ENCODE data around the gene ME2.
"Not testable (repeated sequence)": the region's sequence is repeated elsewhere in the genome, so short reads cannot be mapped to it uniquely, and the experiment has no call there.

ME2 gene

DNA sequence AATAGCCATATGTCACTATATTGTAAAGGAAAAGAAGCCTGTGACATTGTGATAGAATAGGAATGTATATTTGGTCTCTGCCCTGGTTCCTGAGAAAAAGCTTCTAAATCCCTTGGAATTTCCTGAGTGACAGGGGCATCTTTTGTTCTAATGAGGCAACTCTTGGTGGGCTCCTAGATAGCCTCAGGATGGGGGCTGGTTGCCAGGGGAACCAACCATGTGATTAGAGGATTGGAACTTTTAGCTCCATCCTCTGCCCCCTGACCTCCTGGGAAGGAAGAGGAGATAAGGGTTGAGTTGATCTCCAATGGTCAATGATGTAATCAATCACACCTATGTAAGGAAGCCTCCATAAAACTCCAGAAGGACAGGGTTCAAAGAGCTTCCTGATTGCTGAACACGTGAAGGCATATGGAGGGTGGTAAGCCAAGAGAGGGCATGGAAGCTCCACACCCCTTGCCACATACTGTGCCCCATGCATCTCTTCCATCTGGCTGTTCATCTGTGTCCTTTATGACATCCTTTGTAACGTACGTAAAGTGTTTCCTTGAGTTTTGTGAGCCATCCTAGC is 2.9 kb upstream of the ME2 start:
- DNase-seq (ENCODE audit: low read depth), result no peak
- no peak overlapping the region for H3K4me3 ChIP-seq (ENCODE audit: low read depth, low read length)
- TF ChIP-seq, protein P1, sequence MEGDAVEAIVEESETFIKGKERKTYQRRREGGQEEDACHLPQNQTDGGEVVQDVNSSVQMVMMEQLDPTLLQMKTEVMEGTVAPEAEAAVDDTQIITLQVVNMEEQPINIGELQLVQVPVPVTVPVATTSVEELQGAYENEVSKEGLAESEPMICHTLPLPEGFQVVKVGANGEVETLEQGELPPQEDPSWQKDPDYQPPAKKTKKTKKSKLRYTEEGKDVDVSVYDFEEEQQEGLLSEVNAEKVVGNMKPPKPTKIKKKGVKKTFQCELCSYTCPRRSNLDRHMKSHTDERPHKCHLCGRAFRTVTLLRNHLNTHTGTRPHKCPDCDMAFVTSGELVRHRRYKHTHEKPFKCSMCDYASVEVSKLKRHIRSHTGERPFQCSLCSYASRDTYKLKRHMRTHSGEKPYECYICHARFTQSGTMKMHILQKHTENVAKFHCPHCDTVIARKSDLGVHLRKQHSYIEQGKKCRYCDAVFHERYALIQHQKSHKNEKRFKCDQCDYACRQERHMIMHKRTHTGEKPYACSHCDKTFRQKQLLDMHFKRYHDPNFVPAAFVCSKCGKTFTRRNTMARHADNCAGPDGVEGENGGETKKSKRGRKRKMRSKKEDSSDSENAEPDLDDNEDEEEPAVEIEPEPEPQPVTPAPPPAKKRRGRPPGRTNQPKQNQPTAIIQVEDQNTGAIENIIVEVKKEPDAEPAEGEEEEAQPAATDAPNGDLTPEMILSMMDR (IDR thresholded peaks at IDR 0.05; ENCODE audit: control insufficient read depth, extremely low read depth, insufficient read depth), result no peak

DNA sequence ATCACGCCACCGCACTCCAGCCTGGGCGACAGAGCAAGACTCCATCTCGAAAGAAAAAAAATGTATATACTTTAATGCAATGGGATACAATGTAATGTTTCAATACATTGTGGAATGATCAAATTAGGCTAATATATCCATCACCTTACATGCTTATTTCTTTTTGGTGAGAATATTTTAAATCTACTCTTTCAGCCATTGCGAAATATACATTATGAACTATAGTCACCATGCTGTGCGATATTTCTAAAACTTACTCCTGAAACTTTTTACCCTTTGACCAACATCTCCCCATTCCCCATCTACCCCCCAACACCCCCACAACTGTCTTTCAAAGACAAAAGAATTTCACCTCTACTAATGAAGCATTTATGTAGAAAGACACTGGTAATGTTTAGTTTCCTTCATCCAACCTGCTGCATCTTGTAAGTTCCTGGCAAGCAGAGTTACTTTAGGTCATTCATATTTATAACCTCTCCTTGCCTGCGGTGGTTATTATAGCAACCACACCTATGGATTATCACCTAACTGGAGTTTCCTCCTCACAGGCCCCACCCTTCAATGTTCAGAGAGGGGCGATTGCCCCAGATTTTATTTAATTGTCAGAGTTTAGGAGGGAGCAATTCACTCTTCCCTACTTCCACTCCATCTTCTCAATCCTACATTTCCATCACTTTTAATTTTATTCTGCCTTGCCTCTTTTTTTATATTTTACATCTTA is 1.2 kb upstream of the ME2 start:
- no peak for DNase-seq (ENCODE audit: low read depth)
- H3K4me3 ChIP-seq (ENCODE audit: low read depth, low read length), result peak overlapping the region; percentile 66
- TF ChIP-seq, protein P1 (IDR thresholded peaks at IDR 0.05; ENCODE audit: control insufficient read depth, extremely low read depth, insufficient read depth), result no peak

DNA sequence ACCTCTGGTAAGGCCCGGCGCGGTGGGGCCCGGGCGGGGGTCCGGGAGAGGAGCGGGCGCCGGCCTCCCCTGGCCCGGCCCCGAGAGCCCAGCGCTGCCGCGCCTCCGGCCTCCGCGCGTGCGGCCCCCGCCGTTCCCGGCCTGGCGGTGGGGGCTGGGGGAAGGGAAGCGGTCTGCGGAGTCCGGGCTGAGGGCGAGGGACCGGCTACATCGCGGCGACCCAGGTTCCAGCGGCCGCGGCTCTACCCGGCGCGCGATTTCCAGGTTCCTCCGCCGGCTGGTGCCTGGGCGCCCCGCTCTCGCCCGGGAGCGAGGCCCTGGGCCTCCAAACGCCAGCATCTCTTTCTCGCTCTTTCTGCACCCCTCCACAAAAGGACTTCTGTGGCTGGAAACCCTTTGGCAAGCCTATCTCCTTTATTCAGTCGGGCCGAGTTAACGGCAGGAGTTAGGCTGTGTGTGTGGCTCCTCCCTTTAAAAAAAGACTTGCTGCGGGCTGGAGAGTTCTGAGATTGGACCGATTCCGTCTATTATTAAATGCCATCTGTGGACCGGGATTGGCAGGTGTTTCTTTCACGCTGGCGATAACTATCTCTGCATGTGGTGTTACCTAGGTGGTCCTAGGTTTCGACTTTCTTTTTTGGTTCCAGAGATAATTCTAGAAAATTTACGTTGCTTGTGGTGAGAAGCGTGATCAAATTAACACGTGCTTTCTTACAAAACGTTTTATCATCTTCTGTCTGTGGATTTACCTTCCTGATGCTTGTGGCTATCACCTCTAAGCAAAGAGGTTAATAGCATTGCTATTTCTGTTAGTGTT is 592 bp downstream of the ME2 start:
- DNase-seq (ENCODE audit: low read depth), result no peak
- TF ChIP-seq, protein P1 (IDR thresholded peaks at IDR 0.05; ENCODE audit: control insufficient read depth, extremely low read depth, insufficient read depth), result no peak
- peak overlapping the region; percentile 66 for H3K4me3 ChIP-seq (ENCODE audit: low read depth, low read length)

DNA sequence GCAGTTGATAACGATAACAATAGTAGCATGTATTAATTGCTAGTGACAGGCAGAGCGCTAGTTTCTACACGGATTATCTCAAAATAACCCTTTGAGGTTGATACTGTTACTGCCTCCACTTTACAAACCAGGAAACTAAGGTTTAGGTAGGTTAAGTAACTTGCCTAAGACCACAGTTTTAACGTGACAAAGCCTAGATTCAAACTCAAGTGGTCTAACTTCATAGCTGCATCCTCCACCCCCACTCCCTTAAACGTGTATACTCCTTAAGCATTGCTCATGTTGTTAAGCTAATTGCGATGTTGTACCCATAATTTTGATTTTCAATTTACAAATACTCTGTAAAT is 1.2 kb downstream of the ME2 start:
- no peak for DNase-seq (ENCODE audit: low read depth)
- TF ChIP-seq, protein P1 (IDR thresholded peaks at IDR 0.05; ENCODE audit: control insufficient read depth, extremely low read depth, insufficient read depth), result no peak
- H3K4me3 ChIP-seq (ENCODE audit: low read depth, low read length), result peak overlapping the region; percentile 66

DNA sequence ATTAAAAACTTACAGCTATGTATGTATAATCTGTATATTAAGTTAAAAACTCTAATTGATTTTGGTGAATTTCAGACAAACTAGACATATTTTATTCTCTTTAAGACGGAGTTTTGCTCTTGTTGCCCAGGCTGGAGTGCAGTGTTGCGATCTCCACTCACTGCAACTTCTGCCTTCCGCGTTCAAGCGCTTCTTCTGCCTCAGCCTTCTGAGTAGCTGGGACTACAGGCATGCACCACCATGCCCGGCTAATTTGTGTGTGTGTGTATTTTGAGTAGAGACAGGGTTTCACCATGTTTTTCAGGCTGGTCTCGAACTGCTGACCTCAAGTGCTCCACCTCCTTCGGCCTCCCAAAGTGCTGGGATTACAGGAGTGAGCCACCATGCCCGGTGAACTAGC is 2.0 kb downstream of the ME2 start:
- not testable (repeated sequence) for H3K4me3 ChIP-seq (ENCODE audit: low read depth, low read length); DNase-seq (ENCODE audit: low read depth)

DNA sequence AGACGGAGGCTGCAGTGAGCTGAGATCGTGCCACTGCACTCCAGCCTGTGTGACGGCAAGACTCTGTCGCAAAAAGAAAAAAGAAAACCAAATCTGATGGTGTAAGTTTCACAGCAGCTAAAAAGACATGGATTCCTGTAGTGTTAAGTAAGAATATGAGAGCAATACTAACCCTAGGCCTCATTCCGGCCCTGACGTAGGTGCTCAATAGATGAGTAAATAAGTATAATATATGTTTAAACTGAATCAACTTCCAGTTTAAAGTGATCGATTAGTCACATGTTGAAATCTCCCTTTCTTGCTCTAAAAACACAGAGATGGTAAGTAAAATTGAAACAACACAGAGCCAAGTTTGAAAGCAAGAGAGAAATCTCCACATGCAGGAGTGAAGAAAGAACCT is 8.0 kb downstream of the ME2 start:
- no peak overlapping the region for H3K4me3 ChIP-seq (ENCODE audit: low read depth, low read length)
- TF ChIP-seq, protein P1 (IDR thresholded peaks at IDR 0.05; ENCODE audit: control insufficient read depth, extremely low read depth, insufficient read depth), result no peak

DNA sequence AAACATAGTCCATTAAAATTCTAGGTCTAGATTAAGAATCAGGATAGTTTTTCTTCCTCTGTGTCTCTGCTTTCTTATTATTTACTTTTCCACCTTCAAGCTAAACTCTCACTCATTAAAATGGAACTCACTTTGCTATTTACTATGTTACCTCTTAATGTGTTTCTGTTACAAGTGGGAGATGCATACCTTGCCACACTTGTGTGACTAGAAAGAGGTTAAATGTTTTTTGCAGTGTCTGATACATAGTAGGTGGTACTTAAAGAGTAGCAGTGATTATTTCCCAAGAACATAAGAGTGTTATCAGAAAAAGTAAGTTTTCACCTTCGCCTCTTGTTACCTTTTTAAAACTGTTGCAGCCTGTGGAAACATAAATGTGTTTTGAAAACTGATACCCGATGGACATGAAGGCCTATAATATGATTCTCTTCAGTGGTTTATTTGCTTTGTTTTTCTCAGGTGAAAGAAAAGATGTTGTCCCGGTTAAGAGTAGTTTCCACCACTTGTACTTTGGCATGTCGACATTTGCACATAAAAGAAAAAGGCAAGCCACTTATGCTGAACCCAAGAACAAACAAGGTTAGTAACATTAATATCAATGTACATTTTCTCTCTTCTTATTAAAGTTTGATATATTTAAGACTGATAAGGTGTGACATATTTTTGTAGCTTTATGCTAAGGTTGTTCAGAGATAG is 16.6 kb downstream of the ME2 start:
- TF ChIP-seq, protein P1 (IDR thresholded peaks at IDR 0.05; ENCODE audit: control insufficient read depth, extremely low read depth, insufficient read depth), result no peak
- DNase-seq (ENCODE audit: low read depth), result no peak
- H3K4me3 ChIP-seq (ENCODE audit: low read depth, low read length), result no peak overlapping the region

More for the DNA sequence above, 8.0 kb downstream of the ME2 start:
- no peak for DNase-seq (ENCODE audit: low read depth)
